ENCODE data around the gene NEU2.

Gene NEU2

GRCh38 chr2:233010569-233011267, 21.8 kb upstream of the NEU2 start:
- DNase-seq (ENCODE audit: low read depth): no peak
- no peak for TF ChIP-seq CTCF (IDR thresholded peaks at IDR 0.05; ENCODE audit: low read depth, low read length, missing control alignments)

GRCh38 chr2:233011268-233011650, 21.2 kb upstream of the NEU2 start:
- TF ChIP-seq CTCF (IDR thresholded peaks at IDR 0.05; ENCODE audit: low read depth, low read length, missing control alignments): no peak
- DNase-seq (ENCODE audit: low read depth): no peak
- no peak overlapping the region for H3K4me3 ChIP-seq (ENCODE audit: low read depth, low read length)

More at GRCh38 chr2:233010569-233011267, 21.8 kb upstream of the NEU2 start:
- H3K4me3 ChIP-seq (ENCODE audit: low read depth, low read length): no peak overlapping the region

DNA sequence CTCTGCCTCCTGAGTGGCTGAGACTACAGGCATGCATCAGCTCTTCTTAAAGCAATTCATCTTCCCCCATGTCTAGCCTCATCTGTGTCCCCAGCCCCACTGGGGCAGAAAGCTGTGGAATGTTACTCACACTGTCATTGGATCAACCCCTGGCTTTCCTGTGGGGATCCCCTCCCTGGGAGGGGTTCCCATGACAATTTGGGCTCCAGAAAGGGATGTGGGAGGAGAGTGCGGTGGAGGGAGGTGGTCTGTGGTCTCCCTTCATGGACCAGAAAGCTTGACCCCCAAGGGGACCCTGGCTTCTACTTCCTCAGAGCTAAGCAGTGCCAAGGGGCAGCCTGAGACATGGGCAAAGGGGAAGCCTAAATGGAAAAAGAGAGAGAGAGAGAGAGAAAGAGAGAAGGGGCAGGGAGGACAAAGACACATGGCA, 20.8 kb upstream of the NEU2 start:
- no peak overlapping the region for H3K4me3 ChIP-seq (ENCODE audit: low read depth, low read length)
- TF ChIP-seq CTCF (IDR thresholded peaks at IDR 0.05; ENCODE audit: low read depth, low read length, missing control alignments): no peak
- no peak for DNase-seq (ENCODE audit: low read depth)

- TF ChIP-seq CTCF (IDR thresholded peaks at IDR 0.05; ENCODE audit: low read depth, low read length, missing control alignments): no peak
- DNase-seq (ENCODE audit: low read depth): no peak
These were observed 20.0 kb upstream of the NEU2 start for GRCh38 chr2:233012301-233012971.

GRCh38 chr2:233013027-233013461, 19.4 kb upstream of the NEU2 start, which contains the start of gene NGEF:
TSS of gene NGEF (minus strand) at chr2:233013256. CDS start at chr2:232974890, 38,366 bp downstream.
- no peak for DNase-seq (ENCODE audit: low read depth)
- TF ChIP-seq CTCF (IDR thresholded peaks at IDR 0.05; ENCODE audit: low read depth, low read length, missing control alignments): no peak
- no peak within 1 kb of the TSS for H3K4me3 ChIP-seq (ENCODE audit: low read depth, low read length)

More at GRCh38 chr2:233012301-233012971, 20.0 kb upstream of the NEU2 start:
- no peak overlapping the region for H3K4me3 ChIP-seq (ENCODE audit: low read depth, low read length)

- no peak overlapping the region for H3K4me3 ChIP-seq (ENCODE audit: low read depth, low read length)
- no peak for DNase-seq (ENCODE audit: low read depth)
- TF ChIP-seq CTCF (IDR thresholded peaks at IDR 0.05; ENCODE audit: low read depth, low read length, missing control alignments): no peak
These were observed 18.8 kb upstream of the NEU2 start for GRCh38 chr2:233013650-233014049.

Measured in GM12864 (cell line).